GM20000 (cell line): ENCODE data around the gene PACRG.

Source experiments
- DNase-seq: peaks from one replicate; pipeline ENCODE4 v3.0.0; 2012; ENCODE audit warnings: low spot score
- TF ChIP-seq, protein P1 (sequence below): IDR thresholded peaks from 2 replicates; pipeline ENCODE4 v1.5.1; 2012; ENCODE audit warnings: mild to moderate bottlenecking, control low read depth; ENCODE audit errors: extremely low read depth, missing control alignments

PACRG gene

GRCh38 chr6:162814426-162814973 is 86.7 kb downstream of the PACRG start:
- DNase-seq, result no peak
- TF ChIP-seq, protein P1, sequence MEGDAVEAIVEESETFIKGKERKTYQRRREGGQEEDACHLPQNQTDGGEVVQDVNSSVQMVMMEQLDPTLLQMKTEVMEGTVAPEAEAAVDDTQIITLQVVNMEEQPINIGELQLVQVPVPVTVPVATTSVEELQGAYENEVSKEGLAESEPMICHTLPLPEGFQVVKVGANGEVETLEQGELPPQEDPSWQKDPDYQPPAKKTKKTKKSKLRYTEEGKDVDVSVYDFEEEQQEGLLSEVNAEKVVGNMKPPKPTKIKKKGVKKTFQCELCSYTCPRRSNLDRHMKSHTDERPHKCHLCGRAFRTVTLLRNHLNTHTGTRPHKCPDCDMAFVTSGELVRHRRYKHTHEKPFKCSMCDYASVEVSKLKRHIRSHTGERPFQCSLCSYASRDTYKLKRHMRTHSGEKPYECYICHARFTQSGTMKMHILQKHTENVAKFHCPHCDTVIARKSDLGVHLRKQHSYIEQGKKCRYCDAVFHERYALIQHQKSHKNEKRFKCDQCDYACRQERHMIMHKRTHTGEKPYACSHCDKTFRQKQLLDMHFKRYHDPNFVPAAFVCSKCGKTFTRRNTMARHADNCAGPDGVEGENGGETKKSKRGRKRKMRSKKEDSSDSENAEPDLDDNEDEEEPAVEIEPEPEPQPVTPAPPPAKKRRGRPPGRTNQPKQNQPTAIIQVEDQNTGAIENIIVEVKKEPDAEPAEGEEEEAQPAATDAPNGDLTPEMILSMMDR, result no peak

DNA sequence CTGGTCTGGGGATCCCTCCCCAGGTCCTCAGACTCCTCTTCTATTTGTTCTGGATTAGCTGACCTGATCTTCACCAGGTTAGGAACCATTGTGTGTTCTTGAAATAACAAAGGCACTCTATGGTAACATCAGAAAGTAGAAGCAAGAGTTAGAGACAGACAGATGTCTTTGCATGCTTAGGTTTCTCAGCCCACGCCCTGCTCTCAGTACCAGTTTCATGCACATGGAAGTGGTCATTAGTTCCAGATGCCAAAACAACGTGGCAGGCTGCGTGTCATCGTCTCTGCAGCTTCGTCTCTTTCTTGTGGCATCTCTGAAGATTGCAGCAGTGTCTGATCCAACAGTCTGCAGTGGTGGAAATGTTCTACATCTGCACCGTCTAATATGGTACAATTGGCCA is 89.4 kb downstream of the PACRG start:
- TF ChIP-seq, protein P1, result no peak
- no peak for DNase-seq

DNA sequence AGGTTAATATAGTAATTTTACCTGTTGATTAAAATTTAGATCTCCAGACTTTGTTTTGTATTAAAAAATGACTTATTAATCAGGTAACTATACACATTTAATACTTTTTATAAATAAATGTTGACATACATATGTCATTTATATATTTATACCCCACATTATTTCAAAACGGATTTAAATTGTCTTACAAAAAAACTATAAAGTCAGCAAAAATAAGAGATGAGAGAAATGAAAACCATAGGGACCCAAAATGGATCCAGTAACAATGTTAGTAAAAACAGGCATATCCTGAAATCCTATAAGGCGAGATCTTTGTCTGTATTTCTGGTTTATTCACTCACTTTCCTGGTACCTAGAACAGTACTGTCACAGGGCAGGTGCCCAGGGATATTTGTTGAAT is 91.5 kb downstream of the PACRG start:
- TF ChIP-seq, protein P1, result no peak
- DNase-seq, result no peak

DNA sequence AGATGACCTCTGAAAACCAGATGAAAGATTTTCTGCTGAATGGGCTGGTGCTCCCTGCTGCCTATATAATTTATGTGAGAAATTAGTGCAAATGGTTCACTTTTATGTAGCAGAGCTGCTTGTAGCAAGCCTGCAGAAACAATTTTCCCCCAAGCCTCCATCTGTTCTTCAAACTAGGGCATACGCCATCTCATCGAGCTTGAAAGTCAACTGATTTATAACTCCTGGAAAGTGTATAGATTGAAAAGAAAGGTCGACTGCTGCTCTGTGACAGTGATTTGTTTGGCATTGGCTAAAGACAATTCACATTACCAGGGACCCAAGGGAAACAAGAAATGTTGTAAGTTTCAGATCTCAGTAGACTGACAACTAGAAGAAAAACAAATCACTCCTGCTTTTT is 93.3 kb downstream of the PACRG start:
- TF ChIP-seq, protein P1, result no peak
- DNase-seq, result no peak

DNA sequence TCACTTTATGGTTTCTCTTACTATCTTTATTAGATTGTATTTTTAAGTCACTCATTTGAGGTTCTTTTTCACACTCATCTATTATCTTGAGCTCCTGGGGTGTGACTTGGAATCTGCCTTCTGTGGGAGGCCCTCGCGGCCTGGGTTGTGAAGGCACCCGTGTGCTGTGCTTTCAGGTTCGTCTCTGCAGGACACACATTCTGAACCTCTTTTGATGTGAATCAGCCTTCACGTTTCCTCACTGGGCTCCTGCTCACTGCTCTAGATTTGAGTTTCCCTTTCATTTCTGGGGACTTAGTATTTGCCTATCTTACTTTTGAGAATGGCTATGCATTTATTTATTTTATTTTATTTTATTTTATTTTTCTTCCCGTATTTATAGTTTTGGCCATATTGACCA is 97.8 kb downstream of the PACRG start:
- TF ChIP-seq, protein P1, result no peak
- no peak for DNase-seq

GRCh38 chr6:162829013-162829742 is 101.4 kb downstream of the PACRG start:
- TF ChIP-seq, protein P1, result no peak
- no peak for DNase-seq

GRCh38 chr6:162833776-162834175 is 106.0 kb downstream of the PACRG start:
- no peak for DNase-seq
- TF ChIP-seq, protein P1, result no peak
